Body of pancreas (tissue), 4 donors: Measurements from ENCODE around the gene TMEM115. TPM values are rescaled to one million over a fixed set of nuclear protein-coding genes. Genes with fewer than 3 reads are reported as not detected.
A peak's percentile ranks its signal among the peaks of the same experiment; 100 is the strongest.

ENCODE experiments used
- ATAC-seq: fragments of 150-250 bp; one replicate; pipeline ENCODE4 v1.9.1; 2016
- DNase-seq, 4 donors: peaks; one replicate each; pipeline ENCODE4 v3.0.0-alpha.2; 2019
- H3K27ac ChIP-seq, 4 donors: fragments of 200-600 bp; sonication (generic); 1 replicate in 3 of 4; 2 replicates in 1 of 4; pipeline versions ENCODE4 v1.5.1 to v1.6.1; 2016 to 2019; ENCODE audit warnings: mild to moderate bottlenecking in 1 of 4, mixed read lengths in 1 of 4, moderate library complexity in 1 of 4
- H3K27me3 ChIP-seq, 2 donors: fragments of 200-600 bp; sonication (generic); one replicate each; pipeline ENCODE4 v1.6.0; 2016; ENCODE audit warnings: mild to moderate bottlenecking in 1 of 2
- H3K36me3 ChIP-seq, 2 donors: fragments of 200-600 bp; sonication (generic); replicated peaks in 1 of 2; 2 replicates each; pipeline ENCODE4 v1.5.1; 2016; ENCODE audit warnings: low read depth in 2 of 2; ENCODE audit not compliant: insufficient read depth in 1 of 2
- H3K4me1 ChIP-seq: fragments of 200-600 bp; sonication (generic); one replicate; pipeline ENCODE4 v1.6.0; 2016
- H3K4me3 ChIP-seq, 2 donors: fragments of 200-600 bp; sonication (generic); 1 replicate in 1 of 2; 2 replicates in 1 of 2; pipeline ENCODE4 v1.5.1; 2016 to 2019
- H3K9me3 ChIP-seq, 3 donors: fragments of 200-600 bp; sonication (generic); 1 replicate in 2 of 3; 2 replicates in 1 of 3; pipeline ENCODE4 v1.5.1; 2016
- CTCF ChIP-seq, 7 experiments: fragments of 450-650 bp in 4 of 7; fragments of 200-600 bp in 3 of 7; sonication (generic) in 3 of 7; IDR thresholded peaks; one replicate each; pipeline ENCODE4 v1.5.1; 2016 to 2019; ENCODE audit warnings: antibody characterized with exemption in 7 of 7
- POLR2A ChIP-seq, 3 donors: fragments of 450-650 bp; IDR thresholded peaks; one replicate each; pipeline ENCODE4 v1.6.1; 2016; ENCODE audit warnings: antibody characterized with exemption in 3 of 3, mild to moderate bottlenecking in 2 of 3
- WGBS, 2 donors: methylation state at CpG; one replicate each; pipeline ENCODE4 v1.1.5; 2017; 5-methylcytosine and 5-hydroxymethylcytosine counted together
- intact Hi-C: fragments of 100-400 bp; cut with DNase I; formaldehyde crosslinking; loops from one replicate; pipeline ENCODE4 v1.15.1; 2023
- total RNA-seq, 2 donors: library from RNA; depleted of rRNA; stranded (reverse); fragments of >200 nt; gene quantifications; one replicate each; pipeline ENCODE4 v1.1.0, GENCODE V29; 2016

TMEM115 gene
- total RNA-seq, 2 donors from 2014 or later, result 39.4 to 54.1 TPM

- ATAC-seq (no peak), DNase-seq (no peak)
- H3K4me3 ChIP-seq, result no peak overlapping the region
- H3K9me3 ChIP-seq, result no peaks in the 10 kb centered on the region
- H3K4me1 ChIP-seq, result peaks cover 42% of the 10 kb centered on the region
- intact Hi-C loops, result no loop called here
- 0 to 19% methylated on average over 4 to 8 of the region's 8 CpGs for WGBS, 2 donors
- no peaks in the 10 kb centered on the region for H3K27me3 ChIP-seq
- H3K36me3 ChIP-seq, result peaks cover 4 to 6% of the 10 kb centered on the region in 2 donors
- H3K27ac ChIP-seq, result peak overlapping the region in 1 of 4 donors; percentile 88
- TF ChIP-seq CTCF (IDR thresholded peaks at IDR 0.05), result no peak
- TF ChIP-seq POLR2A (IDR thresholded peaks at IDR 0.05), result no peak
Measured at GRCh38 chr3:50359760-50360110, 414 bp upstream of the TMEM115 start.

- ATAC-seq (no peak), DNase-seq (no peak)
- WGBS, 2 donors, result 23 to 28% methylated on average over 16 to 24 of the region's 24 CpGs
- Histone ChIP-seq H3K27me3 (no peaks in the 10 kb centered on the region), H3K4me3 (peak overlapping the region; percentile 49 to 59), H3K4me1 (peaks cover 36% of the 10 kb centered on the region), H3K9me3 (no peaks in the 10 kb centered on the region), H3K36me3 (peaks cover 12 to 13% of the 10 kb centered on the region in 2 donors), H3K27ac (peak overlapping the region; percentile 60 to 88 (median 83))
- TF ChIP-seq CTCF (IDR thresholded peaks at IDR 0.05), result no peak
- no peak for TF ChIP-seq POLR2A (IDR thresholded peaks at IDR 0.05)
- intact Hi-C loops, result no loop called here
Measured at GRCh38 chr3:50358355-50358910, 888 bp downstream of the TMEM115 start.

GRCh38 chr3:50357481-50357880 is 1.8 kb downstream of the TMEM115 start:
- ATAC-seq, result no peak
- H3K4me1 ChIP-seq, result peaks cover 36% of the 10 kb centered on the region
- TF ChIP-seq POLR2A (IDR thresholded peaks at IDR 0.05), result no peak
- TF ChIP-seq CTCF (IDR thresholded peaks at IDR 0.05), result no peak
- 43 to 71% methylated on average over 1 of the region's 1 CpG for WGBS, 2 donors
- H3K4me3 ChIP-seq, result no peak overlapping the region
- peak overlapping the region in 3 of 4 donors; percentile 4 to 88 (median 86) for H3K27ac ChIP-seq
- intact Hi-C loops, result no loop called here
- no peak for DNase-seq
- no peaks in the 10 kb centered on the region for H3K27me3 ChIP-seq
- H3K9me3 ChIP-seq, result no peaks in the 10 kb centered on the region
- peaks cover 13 to 14% of the 10 kb centered on the region in 2 donors for H3K36me3 ChIP-seq

GRCh38 chr3:50356553-50356952 is 2.8 kb downstream of the TMEM115 start:
- no peak for TF ChIP-seq CTCF (IDR thresholded peaks at IDR 0.05)
- TF ChIP-seq POLR2A (IDR thresholded peaks at IDR 0.05), result no peak
- WGBS, 2 donors, result 30 to 37% methylated on average over 5 of the region's 5 CpGs
- Histone ChIP-seq H3K36me3 (peaks cover 13 to 14% of the 10 kb centered on the region in 2 donors), H3K4me3 (no peak overlapping the region), H3K9me3 (no peaks in the 10 kb centered on the region), H3K27ac (peak overlapping the region in 3 of 4 donors; percentile 4 to 44 (median 31)), H3K4me1 (peaks cover 40% of the 10 kb centered on the region), H3K27me3 (no peaks in the 10 kb centered on the region)
- ATAC-seq (no peak), DNase-seq (peak; percentile 44 to 68 (median 62))
- intact Hi-C loops, result no loop called here
